ENCODE results near the gene SPOCK2.

SPOCK2 gene

DNA sequence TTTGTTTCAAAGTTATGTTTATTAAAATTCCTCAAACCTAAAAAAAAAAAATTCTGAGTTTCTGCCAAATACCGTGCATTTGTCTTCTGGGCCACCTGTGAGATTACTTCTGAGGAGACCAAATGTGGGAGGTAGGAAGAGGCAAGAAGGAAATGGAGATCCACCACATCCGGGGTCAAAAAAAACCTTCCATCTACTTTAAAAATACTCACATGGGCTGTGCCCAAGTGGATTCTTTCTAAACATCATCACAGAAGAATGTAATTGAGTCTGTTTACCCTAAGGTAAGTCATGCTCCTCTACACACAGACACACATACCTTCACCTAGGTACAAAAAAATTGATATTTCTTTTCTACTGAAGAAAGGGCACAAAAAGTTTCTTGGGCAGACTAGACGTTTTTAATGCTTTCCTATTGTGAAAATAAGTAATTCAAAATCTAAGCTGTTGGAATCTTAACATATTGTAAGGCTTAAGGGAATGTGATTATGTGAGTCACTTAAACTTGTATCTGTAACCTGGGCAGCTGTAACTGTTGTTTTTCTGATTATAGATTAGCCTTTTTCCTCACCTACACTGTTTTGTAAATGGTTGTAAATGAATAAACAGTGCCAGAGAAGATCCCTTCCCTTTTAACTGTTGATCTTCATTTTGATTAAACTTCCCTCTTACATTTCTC lies 19.1 kb upstream of the SPOCK2 start:
- no peak for DNase-seq (ENCODE audit: low spot score)

DNA sequence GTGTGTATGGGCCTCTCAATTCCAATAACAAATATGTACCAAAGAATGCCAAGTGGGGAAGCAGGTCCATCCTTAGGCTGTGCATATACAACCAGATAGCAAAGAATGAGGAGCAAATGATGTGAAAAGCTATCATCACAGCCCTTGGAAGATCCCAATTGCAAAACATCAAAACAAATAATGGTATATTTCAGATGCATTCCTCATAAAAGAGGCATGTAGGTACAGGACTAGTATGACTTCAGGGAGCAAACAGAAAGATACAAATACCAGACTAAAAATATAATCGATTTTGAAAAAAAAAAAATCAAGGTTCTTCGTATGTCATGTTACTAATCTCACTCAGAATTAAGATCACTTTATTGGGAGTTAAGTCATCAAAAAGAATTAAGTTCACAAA lies 18.5 kb upstream of the SPOCK2 start:
- DNase-seq (ENCODE audit: low spot score), result no peak

DNA sequence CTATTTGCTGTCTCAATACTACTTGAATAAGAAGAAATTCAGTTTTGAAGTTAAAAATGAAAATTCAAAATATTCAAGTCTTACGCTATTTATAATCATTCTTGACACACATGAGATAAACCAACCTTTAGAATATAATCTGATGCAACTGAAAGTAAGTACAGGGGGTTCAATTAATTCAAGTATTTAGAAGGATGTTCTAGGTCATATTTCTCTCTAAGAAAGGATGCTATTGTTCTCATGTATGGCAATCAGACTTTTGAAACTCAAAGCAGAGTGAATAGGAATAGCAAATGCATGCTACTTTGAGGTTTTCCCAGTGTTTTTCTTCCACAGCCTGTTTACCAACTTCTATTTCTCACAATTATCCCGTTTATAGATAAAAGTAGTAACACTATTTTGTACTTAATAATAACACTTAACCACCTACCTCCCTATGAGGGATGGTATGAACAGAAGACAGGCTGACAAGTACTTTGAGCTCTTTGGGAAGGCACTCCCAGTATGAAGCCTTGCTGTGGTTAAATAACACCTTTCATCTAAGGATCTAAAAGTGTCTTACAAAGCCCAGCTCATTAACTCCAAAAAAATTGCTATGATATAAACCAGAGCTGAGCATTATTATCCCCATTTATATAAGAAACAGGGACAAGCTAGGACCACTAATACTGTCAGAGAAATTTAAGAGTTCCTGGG lies 18.0 kb upstream of the SPOCK2 start:
- DNase-seq (ENCODE audit: low spot score), result no peak

DNA sequence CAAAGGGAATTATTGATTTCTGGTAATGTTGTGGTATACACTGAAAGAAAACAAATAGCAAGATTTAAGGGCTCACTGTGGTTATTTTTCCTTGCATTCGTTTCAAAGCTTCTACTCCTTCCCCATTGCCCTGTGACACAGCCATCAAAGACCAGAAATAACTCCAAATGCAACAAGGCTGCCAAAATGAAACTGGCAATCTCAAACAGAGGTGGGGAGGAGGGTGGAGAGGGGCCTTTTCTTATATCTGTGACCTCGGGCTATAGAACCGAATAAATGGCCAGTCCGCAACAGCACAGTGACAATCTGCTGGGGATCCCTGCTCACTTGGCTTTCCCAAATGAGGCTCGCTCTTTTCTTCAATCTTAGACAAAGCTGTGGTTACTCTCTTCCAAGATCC lies 17.4 kb upstream of the SPOCK2 start:
- no peak for DNase-seq (ENCODE audit: low spot score)

DNA sequence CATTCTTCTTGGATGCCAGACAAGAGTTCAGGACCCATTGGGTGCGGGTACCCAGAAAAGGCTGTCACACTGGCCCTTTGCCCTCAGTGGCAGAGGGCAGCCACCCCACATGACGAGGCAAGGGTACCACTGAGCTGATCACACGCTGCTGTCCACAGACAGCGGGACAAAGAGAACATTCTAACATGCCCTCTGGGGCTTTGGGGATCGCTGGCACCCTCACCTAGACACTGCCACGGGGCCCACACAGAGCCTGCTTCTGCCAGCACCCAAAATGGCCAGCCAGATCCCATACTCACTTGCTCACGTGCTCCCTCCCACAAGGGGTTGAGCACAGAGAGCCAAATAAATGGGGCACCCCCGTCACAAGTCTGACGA lies 16.7 kb upstream of the SPOCK2 start:
- no peak for DNase-seq (ENCODE audit: low spot score)

DNA sequence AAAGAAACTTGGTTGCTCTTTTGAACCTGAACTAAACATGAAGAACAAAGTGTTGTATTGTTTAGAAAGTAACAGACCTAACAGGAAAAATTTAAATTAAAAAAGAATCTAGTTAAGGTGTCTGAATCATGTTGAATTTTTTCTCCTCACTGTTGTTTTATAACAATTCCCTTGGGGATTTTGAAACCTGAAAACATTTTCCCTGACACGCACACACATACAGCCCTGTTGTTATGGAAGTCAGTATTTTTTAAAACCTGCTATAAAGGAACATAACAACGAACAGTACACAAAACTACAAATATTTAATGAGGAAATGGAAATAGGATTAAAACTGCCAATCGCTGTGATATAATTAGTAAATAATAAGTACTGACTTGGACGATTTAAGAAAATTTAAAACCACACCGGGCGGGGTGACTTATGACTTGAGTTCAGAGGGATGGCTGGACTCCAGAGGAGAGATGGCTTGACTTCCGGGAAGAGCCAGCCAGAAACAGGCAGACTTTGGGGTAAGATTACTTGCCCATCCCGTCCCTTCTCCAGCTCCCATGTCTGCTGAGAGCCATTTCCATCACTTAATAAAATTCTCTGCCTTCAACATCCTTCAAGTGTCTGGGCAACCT lies 16.2 kb upstream of the SPOCK2 start:
- DNase-seq (ENCODE audit: low spot score), result no peak

DNA sequence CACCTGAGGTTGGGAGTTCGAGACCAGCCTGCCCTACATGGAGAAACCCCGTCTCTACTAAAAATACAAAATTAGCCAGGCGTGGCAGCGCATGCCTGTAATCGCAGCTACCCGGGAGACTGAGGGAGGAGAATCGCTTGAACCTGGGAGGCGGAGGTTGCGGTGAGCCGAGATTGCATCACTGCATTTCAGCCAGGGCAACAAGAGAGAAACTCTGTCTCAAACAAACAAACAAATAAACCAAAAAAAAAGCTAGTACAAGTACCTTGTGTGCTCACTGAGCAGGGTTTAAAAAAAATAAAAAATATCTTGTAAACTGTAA lies 11.2 kb upstream of the SPOCK2 start:
- no peak for DNase-seq (ENCODE audit: low spot score)

DNA sequence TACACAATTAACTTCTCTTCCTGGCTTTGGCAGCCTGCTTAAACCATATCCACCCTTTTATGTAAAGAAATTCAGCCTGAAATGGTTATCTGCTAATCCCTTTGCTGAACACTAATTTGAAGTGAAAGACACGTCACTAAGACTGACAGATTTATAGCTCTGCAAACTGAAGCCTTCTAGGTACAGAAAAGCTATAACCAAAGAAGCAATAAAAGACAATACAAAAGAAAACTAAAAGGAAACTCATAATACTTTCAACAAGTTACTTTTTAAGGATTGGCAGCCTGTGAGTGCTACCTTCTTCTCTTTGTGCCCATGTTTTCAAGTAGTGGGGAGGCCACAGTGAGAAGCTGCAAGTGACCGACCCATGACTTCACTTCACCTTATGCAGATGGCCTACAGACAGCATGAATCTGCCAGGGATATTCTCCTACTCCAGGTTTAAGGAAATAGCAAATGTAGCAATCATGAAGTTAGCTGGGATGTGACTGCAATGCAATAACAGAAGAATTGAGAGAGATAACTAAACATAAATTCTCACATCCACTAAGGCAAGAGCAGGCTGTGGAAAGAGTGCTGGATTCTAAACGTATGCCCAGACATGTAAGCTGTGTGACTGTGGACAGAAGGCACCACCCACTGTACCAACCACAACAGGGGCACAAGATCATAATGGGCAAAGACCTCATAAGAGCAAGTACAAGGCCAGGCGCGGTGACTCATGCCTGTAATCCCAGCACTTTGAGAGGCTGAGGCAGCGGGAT lies 10.7 kb upstream of the SPOCK2 start:
- DNase-seq (ENCODE audit: low spot score), result no peak

DNA sequence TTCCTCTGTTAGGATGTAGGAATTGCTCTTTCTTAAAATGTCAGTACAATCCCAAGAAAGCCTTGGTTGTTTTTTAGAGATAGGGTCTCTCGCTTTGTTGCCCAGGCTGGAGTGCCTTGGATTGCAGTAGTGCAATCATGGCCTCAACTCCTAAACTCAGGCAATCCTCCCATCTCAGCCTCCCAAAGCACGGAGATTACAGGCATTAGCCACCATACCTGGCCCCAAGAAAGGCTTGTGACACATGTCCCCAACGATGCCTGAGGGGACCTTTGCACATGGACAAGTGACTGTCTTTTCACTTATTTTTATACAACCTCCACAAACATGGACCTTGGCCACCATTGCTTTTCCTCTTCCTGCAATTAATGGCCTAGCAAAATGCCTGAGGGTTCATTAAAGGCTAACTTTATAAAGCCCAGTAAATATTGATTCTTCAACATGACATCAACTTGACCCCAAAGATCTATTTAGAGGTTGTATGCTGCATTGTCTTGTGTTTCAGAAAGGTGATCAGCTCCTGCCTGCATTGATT lies 10.0 kb upstream of the SPOCK2 start:
- DNase-seq (ENCODE audit: low spot score), result no peak

DNA sequence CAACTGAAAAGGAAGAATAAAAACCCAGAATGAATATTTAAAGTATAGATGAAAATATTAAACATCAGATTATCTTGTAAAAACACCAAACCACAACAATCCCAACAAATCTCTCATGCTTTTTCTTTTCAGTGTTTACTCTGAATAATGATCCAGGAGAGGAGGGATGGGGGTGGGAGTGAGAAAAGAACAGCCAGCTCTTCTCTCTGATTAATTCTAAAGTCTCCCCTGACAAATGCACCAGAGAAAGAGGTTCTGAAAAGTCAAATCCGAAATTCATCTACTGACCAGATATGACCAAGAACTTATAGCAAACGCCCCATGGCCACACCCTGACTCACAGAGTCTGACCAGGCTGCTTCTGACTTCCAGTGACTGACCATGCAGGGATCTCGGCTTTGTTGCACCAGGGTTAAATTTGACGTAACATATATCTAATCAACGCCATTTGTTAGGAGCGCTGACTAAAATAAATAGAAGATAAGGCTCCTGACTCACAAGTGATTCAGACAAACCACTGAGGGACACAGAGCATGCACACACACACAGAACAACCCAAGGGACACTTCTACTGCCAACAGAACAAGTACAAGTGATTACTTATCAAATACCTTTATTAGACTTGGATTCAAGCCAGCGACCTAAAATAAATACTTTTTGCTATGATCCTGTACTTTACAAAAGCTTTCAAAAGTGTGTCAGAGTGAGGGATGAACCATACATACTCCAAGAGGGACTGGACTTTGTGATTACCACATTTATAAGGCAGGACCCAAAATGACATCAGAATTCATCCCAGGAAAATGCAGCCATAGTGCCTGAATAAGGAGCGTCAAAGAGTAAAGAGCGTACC lies 9.3 kb upstream of the SPOCK2 start:
- DNase-seq (ENCODE audit: low spot score), result no peak

DNA sequence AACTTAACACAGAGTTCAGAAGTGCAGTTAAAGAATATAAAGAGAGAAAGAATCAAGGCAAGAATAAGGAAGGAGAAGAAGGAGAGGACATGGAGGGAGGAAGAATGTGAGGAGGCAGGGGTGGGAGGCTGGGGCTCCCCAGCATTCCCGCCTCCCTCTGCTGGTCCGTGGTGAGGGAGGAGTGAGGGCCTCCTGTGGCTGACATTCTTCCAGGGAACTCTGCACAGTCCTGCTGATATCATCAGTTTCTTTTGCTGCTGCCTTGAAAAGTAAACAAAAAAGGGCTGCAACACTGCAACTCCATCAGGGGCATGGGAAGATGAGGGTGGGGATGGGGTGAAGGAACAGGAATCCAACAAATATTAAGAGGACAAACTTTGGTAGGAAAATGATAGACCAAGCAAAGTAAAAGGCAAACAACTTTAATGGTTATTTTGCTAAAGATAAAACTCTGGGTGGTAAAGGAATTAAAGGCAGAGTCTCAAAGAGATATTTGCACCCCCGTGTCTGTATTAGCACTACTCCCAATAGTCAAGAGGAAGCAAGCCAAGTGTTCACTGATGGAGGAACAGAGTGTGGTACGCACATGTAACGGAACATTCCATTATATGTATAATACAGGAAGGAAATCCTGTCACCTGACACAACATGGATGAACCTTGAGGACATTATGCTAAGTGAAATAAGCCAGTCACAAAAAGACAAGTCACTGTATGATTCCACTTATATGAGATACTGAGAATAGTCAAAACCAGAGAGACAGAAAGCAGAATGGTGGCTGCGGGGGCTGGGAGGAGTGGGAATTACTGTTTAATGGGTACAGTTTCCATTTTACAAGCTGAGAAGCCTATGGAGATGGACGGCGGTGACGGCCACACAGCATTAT lies 8.0 kb upstream of the SPOCK2 start:
- DNase-seq (ENCODE audit: low spot score), result no peak

DNA sequence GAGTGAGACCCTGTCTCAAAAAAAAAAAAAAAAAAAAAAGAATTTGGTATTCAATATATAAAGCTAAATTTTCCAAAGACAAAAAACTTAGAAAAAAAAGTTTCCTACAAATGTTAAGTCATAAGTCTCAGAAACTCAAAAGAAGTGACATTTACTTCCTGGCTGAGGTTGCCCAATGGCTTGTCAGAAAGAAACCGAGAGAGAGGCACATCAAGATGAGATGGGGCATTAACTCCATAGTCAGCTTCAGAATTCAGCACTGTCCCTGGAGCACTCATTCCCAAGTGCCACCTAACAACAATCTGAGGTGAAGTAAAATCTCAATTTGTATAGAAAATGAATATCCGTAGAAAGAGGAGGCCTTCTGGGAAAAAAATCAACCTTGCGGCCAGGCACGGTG lies 6.8 kb upstream of the SPOCK2 start:
- DNase-seq (ENCODE audit: low spot score), result no peak

DNA sequence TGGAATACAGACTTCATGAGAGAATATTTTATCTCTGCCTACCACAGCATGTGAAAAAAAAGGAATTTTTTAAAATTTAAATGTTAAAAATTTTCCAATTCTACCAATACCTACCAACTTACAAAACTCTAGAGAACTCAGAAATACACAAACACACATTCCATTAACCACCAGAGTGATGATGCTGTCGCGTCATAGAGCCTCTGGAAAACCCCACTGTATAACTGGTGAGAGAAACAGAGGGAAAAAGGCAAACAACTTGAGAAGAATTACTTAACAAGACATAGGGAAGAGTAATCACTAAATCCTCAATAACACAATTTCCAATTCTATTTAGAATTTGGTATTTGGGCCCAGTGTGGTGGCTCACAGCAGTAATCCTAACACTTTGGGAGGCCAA lies 6.2 kb upstream of the SPOCK2 start:
- DNase-seq (ENCODE audit: low spot score), result no peak

DNA sequence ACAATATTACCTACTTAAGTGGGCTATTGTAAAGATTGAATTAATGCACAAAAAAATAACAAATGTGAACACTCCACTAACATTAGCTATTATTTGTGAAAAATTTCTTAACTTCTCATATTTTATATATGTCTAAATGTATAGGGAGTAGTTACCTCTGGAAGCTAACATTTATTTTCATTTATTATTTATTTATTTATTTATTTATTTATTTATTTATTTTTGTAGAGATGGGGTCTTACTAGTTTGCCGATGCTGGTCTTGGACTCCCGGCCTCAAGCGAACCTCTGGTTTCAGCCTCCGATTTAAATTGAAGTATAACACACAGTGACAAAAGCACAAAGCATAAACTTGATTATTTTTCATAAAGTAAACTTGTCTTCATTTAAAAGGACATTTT lies 5.1 kb upstream of the SPOCK2 start:
- no peak for DNase-seq (ENCODE audit: low spot score)

DNA sequence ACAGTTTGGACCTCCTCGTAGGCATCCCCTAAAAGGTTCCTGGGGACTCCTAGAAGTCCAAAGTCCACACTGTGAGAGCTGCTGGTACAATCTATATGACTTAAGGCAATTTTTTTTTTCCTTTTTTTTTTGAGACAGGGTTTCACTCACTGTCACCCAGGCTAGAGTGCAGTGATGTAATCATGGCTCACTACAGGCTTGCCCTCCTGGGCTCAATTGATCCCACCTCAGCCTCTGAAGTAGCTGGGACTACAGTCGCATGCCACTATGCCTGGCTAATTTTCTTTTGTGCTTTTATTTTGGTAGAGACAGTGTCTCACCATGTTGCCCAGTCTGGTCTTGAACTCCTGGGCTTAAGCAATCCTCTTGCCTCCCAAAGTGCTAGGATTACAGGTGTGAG lies 4.6 kb upstream of the SPOCK2 start:
- no peak for DNase-seq (ENCODE audit: low spot score)

DNA sequence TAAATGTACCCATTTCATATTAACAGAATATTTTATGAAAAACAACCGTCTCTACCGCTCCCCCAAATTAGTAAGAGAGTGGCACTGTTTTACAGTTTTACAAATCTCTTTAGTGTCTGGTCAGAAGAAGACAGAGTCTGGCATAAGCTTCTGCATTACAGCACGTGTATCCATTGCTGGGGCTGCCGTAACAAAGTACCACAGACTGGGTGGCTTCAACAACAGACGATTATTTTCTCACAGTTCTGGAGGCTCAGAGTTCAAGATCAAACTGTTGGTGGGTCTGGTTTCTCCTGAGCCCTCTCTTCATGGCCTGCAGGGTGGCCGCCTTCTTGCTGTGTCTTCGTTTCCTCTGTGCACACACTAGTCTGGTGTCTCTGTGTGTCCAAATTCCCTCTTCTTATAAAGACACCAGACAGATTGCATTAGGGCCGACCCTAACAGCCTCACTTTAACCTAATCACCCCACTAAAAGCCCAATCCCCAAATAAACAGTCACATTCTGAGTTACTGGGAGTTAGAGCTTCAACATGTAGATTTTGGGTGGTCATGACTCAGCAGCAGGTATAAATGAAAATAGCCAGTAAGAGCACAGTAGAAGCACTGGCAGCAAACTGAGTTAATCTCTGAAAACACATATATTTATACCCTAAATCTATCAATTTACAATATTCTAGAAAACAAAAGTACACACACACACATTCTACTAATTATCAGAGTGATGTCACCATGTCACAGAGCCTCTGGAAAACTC lies 4.0 kb upstream of the SPOCK2 start:
- DNase-seq (ENCODE audit: low spot score), result no peak

DNA sequence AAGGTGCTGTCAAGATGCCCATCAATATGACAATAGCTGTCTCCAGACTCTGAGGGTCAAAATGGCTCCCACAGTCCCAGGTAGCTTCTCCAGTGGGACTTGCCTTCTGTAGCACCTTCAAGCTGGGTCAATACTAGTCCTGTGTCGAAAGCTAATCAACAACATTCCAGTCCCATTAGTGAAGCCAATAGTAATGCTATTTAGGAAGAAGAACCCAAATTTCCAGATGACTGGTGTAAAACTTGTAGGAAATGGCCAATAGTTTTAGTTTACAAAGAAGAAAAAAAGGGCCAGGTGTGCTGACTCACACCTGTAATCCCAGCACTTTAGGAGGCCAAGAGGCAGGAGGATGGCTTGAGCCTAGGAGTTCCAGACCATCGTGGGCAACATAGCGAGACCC lies 2.0 kb upstream of the SPOCK2 start:
- no peak for DNase-seq (ENCODE audit: low spot score)

DNA sequence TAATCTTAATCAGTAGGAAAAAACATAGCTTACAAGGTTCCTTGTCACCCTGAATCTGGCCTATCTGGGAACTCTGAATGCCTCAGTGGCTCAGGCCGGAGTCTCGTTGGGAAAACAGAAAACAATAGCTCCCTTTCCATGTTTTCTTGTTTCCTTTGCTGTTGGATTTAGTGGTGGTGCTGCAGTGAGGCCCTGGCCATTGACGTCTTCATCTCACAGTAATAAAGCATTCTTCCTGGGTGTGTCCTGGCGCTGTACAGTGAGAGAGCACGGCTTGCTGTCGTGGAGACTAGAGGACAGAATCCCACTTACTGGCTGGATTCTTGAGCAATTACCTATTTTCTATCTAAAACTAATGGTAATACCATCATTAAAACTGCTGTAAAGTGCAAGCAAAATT lies 1.3 kb upstream of the SPOCK2 start:
- no peak for DNase-seq (ENCODE audit: low spot score)

DNA sequence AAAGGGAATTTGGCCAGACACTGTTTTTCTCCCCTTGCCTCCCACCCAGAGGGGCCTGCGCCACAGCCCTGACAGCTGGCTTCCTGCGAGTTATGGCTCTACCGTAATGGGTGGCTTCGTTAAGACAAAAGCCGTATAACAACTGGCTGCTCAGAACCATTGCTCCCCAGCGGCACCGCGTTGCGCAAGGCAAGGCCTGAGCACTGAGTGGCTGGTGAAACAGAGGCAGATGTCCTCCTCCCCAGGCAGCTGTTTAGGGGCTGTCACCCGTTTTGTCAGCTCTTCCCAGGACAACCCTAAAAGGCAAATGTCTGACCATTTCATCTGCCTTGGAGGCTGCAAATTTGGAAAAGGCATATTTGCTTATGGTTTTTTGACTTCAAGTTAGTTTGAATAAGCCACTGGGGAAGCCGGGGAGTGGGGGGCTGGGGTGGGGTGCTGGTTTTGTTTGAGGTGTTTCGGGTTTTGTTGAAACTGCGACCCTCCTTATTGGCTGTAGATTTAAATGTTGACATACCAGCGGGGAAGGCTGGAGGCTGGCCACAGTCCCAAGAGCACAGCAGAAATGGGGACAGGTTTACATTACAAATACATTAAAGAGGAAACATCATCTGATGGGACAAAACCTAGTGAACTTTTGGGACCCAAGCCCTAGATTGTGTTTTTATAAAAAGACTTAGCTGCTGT lies 681 bp upstream of the SPOCK2 start:
- DNase-seq (ENCODE audit: low spot score), result no peak

Data from ecto neural progenitor cell (in vitro differentiated cells).